Esophagus squamous epithelium (tissue), 5 donors: ENCODE measurements around the gene ADRA2B. TPM values are rescaled to one million over a fixed set of nuclear protein-coding genes. Genes with fewer than 3 reads are reported as not detected.

ENCODE experiments used
- DNase-seq: peaks from one replicate; lab custom pipeline; 2025; lab: John Stamatoyannopoulos, UW
- H3K27ac ChIP-seq, 4 donors: fragments of 200-600 bp; sonication (generic); one replicate each; pipeline ENCODE4 v1.5.1; 2016 to 2019; ENCODE audit warnings: mild to moderate bottlenecking in 1 of 4
- H3K27me3 ChIP-seq, 4 donors: fragments of 200-600 bp; sonication (generic); 1 replicate in 3 of 4; 2 replicates in 1 of 4; pipeline versions ENCODE4 v1.5.1 to v1.6.0; 2017 to 2021; ENCODE audit warnings: antibody characterized with exemption in 1 of 4
- H3K36me3 ChIP-seq, 3 donors: fragments of 200-600 bp; sonication (generic); one replicate each; pipeline ENCODE4 v1.5.1; 2016 to 2019
- H3K4me1 ChIP-seq, 3 donors: fragments of 200-600 bp; sonication (generic); one replicate each; pipeline ENCODE4 v1.5.1; 2017 to 2019
- H3K4me3 ChIP-seq, 4 donors: fragments of 200-600 bp; sonication (generic); 1 replicate in 3 of 4; 2 replicates in 1 of 4; pipeline ENCODE4 v1.5.1; 2016 to 2019; ENCODE audit warnings: mild to moderate bottlenecking in 2 of 4, moderate library complexity in 1 of 4
- H3K9me3 ChIP-seq, 3 donors: fragments of 200-600 bp; sonication (generic); one replicate each; pipeline ENCODE4 v1.5.1; 2016 to 2019
- POLR2A ChIP-seq, 4 donors: fragments of 450-650 bp; IDR thresholded peaks; one replicate each; pipeline ENCODE4 v1.6.1; 2017; ENCODE audit warnings: antibody characterized with exemption in 4 of 4, mild to moderate bottlenecking in 4 of 4, moderate library complexity in 3 of 4
- WGBS, 2 donors: methylation state at CpG; one replicate each; pipeline ENCODE4 v1.1.5; 2018; 5-methylcytosine and 5-hydroxymethylcytosine counted together
- intact Hi-C: fragments of 100-400 bp; cut with DNase I; formaldehyde crosslinking; loops from one replicate; pipeline ENCODE4 v1.15.0; 2022
- total RNA-seq, 4 donors: library from RNA; depleted of rRNA; stranded (reverse); fragments of >200 nt; gene quantifications; one replicate each; pipeline ENCODE4 v1.1.0, GENCODE V29; 2016
- TF ChIP-seq, protein P1 (sequence below), 6 experiments: fragments of 450-650 bp in 4 of 6; fragments of 200-600 bp in 2 of 6; sonication (generic) in 2 of 6; IDR thresholded peaks; one replicate each; pipeline ENCODE4 v1.5.1; 2016 to 2019; ENCODE audit warnings: antibody characterized with exemption in 6 of 6, mild to moderate bottlenecking in 4 of 6, moderate library complexity in 4 of 6
- donor health status: DM: yes; HTN: yes; CAD: no.

ADRA2B gene
- total RNA-seq, 4 donors from 2014 or later: 0.04 to 1.2 (median 0.38) TPM; not detected in 1

- Histone ChIP-seq H3K36me3 (no peaks in the 10 kb centered on the region), H3K27ac (peak overlapping the region in 3 of 4 donors; percentile 48 to 70 (median 55)), H3K9me3 (no peaks in the 10 kb centered on the region), H3K27me3 (peaks cover 0 to 7% (median 0%) of the 10 kb centered on the region in 4 donors), H3K4me1 (peaks cover 0 to 10% (median 0%) of the 10 kb centered on the region in 3 donors), H3K4me3 (no peak overlapping the region)
- intact Hi-C loops: no loop called here
- TF ChIP-seq, protein P1, sequence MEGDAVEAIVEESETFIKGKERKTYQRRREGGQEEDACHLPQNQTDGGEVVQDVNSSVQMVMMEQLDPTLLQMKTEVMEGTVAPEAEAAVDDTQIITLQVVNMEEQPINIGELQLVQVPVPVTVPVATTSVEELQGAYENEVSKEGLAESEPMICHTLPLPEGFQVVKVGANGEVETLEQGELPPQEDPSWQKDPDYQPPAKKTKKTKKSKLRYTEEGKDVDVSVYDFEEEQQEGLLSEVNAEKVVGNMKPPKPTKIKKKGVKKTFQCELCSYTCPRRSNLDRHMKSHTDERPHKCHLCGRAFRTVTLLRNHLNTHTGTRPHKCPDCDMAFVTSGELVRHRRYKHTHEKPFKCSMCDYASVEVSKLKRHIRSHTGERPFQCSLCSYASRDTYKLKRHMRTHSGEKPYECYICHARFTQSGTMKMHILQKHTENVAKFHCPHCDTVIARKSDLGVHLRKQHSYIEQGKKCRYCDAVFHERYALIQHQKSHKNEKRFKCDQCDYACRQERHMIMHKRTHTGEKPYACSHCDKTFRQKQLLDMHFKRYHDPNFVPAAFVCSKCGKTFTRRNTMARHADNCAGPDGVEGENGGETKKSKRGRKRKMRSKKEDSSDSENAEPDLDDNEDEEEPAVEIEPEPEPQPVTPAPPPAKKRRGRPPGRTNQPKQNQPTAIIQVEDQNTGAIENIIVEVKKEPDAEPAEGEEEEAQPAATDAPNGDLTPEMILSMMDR (IDR thresholded peaks at IDR 0.05): no peak
- TF ChIP-seq POLR2A (IDR thresholded peaks at IDR 0.05): no peak
- no peak for DNase-seq
- WGBS, 2 donors: 62 to 80% methylated on average over 4 to 6 of the region's 7 CpGs
Observed at GRCh38 chr2:96097951-96098823, 18.2 kb downstream of the ADRA2B start.

DNA sequence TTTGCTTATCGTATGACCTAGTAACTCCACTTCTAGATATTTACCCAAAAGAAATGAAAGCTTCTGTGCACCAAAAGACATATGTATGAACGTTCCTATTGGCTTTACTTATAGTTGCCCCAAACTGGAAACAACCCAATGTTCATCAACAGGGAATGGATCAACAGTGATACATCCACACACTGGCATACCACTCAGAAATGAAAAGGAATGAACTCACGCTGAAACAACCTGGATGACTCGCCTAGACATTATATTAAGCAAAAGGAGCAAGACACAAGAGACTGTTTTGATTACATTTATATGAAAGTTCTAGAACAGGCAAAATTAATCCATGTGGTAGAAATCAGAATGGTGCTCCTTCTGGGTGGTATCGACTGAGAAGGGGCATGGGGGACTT, 18.9 kb downstream of the ADRA2B start:
- H3K4me3 ChIP-seq: no peak overlapping the region
- H3K27me3 ChIP-seq: peaks cover 0 to 13% (median 0%) of the 10 kb centered on the region in 4 donors
- H3K27ac ChIP-seq: no peak overlapping the region
- no peak for DNase-seq
- TF ChIP-seq, protein P1 (IDR thresholded peaks at IDR 0.05): no peak
- TF ChIP-seq POLR2A (IDR thresholded peaks at IDR 0.05): no peak
- no peaks in the 10 kb centered on the region for H3K36me3 ChIP-seq
- 80 to 85% methylated on average over 5 of the region's 5 CpGs for WGBS, 2 donors
- no peaks in the 10 kb centered on the region for H3K9me3 ChIP-seq
- H3K4me1 ChIP-seq: peaks cover 0 to 10% (median 0%) of the 10 kb centered on the region in 3 donors
- intact Hi-C loops: no loop called here

- TF ChIP-seq, protein P1 (IDR thresholded peaks at IDR 0.05): no peak
- TF ChIP-seq POLR2A (IDR thresholded peaks at IDR 0.05): no peak
- Histone ChIP-seq H3K27me3 (peaks cover 0 to 30% (median 0%) of the 10 kb centered on the region in 4 donors), H3K4me1 (peaks cover 0 to 19% (median 0%) of the 10 kb centered on the region in 3 donors), H3K9me3 (no peaks in the 10 kb centered on the region), H3K4me3 (no peak overlapping the region), H3K36me3 (no peaks in the 10 kb centered on the region), H3K27ac (no peak overlapping the region)
- no peak for DNase-seq
- intact Hi-C loops: no loop called here
- 82 to 83% methylated on average over 7 of the region's 7 CpGs for WGBS, 2 donors
Observed at GRCh38 chr2:96095116-96095636, 21.2 kb downstream of the ADRA2B start.

DNA sequence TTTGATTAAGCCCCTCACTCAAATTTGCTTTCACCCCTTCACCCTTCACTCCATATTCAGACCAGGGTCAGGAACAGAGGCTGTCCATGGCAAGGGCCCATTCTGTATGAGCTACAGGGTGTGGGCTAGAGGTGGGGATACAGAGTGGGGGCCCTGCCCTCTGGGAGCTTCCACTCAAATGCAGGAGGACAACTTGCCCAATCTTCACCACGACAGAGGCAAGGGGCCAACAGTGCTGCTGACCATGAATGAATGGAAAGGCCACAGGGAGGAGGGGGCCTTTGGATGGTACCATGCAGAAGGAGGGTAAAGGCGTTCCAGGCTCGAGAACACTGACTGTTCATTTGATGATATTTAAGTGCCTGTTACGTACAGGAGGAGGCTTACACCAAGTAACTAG, 22.8 kb downstream of the ADRA2B start:
- Histone ChIP-seq H3K4me1 (peaks cover 0 to 15% (median 0%) of the 10 kb centered on the region in 3 donors), H3K36me3 (no peaks in the 10 kb centered on the region), H3K27ac (no peak overlapping the region), H3K4me3 (no peak overlapping the region), H3K27me3 (peaks cover 0 to 46% (median 0%) of the 10 kb centered on the region in 4 donors), H3K9me3 (no peaks in the 10 kb centered on the region)
- no peak for DNase-seq
- TF ChIP-seq POLR2A (IDR thresholded peaks at IDR 0.05): no peak
- TF ChIP-seq, protein P1 (IDR thresholded peaks at IDR 0.05): no peak
- WGBS, 2 donors: 89 to 92% methylated on average over 4 of the region's 4 CpGs
- intact Hi-C loops: no loop called here

DNA sequence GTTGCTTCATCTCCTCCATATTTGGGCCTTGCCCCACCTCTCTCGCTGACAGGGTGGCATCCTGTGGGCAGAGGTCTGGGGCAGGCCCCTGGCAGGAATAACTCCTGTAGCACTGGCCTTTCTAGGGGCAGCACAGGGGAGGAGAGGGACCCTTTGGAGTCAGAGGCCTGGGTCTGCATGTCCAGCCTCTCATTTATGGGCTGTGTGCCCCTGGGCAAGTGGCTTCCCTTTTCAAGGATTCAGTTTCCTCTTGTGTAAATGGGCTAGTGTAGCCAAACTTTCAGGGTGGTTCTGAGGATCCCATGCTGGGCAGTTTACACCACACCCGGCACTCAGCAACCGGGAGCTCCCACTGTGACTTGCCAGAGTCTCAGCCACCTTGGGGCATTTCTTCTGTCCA, 23.4 kb downstream of the ADRA2B start:
- H3K4me3 ChIP-seq: no peak overlapping the region
- no peaks in the 10 kb centered on the region for H3K36me3 ChIP-seq
- no peak overlapping the region for H3K27ac ChIP-seq
- H3K9me3 ChIP-seq: no peaks in the 10 kb centered on the region
- H3K4me1 ChIP-seq: peaks cover 0 to 11% (median 0%) of the 10 kb centered on the region in 3 donors
- intact Hi-C loops: no loop called here
- DNase-seq: no peak
- TF ChIP-seq, protein P1 (IDR thresholded peaks at IDR 0.05): no peak
- no peak for TF ChIP-seq POLR2A (IDR thresholded peaks at IDR 0.05)
- H3K27me3 ChIP-seq: peaks cover 0 to 52% (median 0%) of the 10 kb centered on the region in 4 donors
- WGBS, 2 donors: 76 to 93% methylated on average over 3 of the region's 3 CpGs
